MM.1S (cell line): ENCODE measurements around the gene ENTPD6.

ENCODE experiments used
- DNase-seq: peaks from one replicate; pipeline ENCODE4 v3.0.0-alpha.2; 2015
- H2AFZ ChIP-seq: fragments of 300-600 bp; sonication (generic); 2 replicates; pipeline ENCODE4 v1.6.0; 2016; ENCODE audit warnings: antibody characterized with exemption, low read length
- H3F3A ChIP-seq: fragments of 300-600 bp; sonication (generic); 2 replicates; pipeline ENCODE4 v1.6.1; 2016; ENCODE audit warnings: mild to moderate bottlenecking, antibody characterized with exemption, low read length, moderate library complexity, mixed read lengths; ENCODE audit not compliant: insufficient read depth
- H3K27ac ChIP-seq: fragments of 300-600 bp; sonication (generic); 2 replicates; pipeline ENCODE4 v1.5.1; 2016; ENCODE audit warnings: mild to moderate bottlenecking, low read length
- H3K27me3 ChIP-seq: fragments of 300-600 bp; sonication (generic); replicated peaks from 2 replicates; pipeline ENCODE4 v1.6.0; 2016; ENCODE audit warnings: low read length; ENCODE audit not compliant: insufficient read depth
- H3K36me3 ChIP-seq: fragments of 300-600 bp; sonication (generic); replicated peaks from 2 replicates; pipeline ENCODE4 v1.6.1; 2016; ENCODE audit warnings: mild to moderate bottlenecking, low read length, mixed read lengths; ENCODE audit not compliant: insufficient read depth
- H3K4me1 ChIP-seq: fragments of 300-600 bp; sonication (generic); 2 replicates; pipeline ENCODE4 v1.6.1; 2016; ENCODE audit warnings: low read length, mixed read lengths
- H3K4me2 ChIP-seq: fragments of 300-600 bp; sonication (generic); 2 replicates; pipeline ENCODE4 v1.6.0; 2016; ENCODE audit warnings: low read depth, low read length
- H3K4me3 ChIP-seq: fragments of 300-600 bp; sonication (generic); 2 replicates; pipeline ENCODE4 v1.5.1; 2016; ENCODE audit warnings: low read length, mixed read lengths
- H3K79me2 ChIP-seq: fragments of 300-600 bp; sonication (generic); 2 replicates; pipeline ENCODE4 v1.6.1; 2016; ENCODE audit warnings: mixed run types, low read length, mixed read lengths
- H3K9ac ChIP-seq: fragments of 300-600 bp; sonication (generic); 2 replicates; pipeline ENCODE4 v1.6.1; 2016; ENCODE audit warnings: low read length, mixed read lengths
- H3K9me2 ChIP-seq: fragments of 300-600 bp; sonication (generic); replicated peaks from 2 replicates; pipeline ENCODE4 v1.6.1; 2016; ENCODE audit warnings: mild to moderate bottlenecking, low read length, mixed read lengths; ENCODE audit not compliant: insufficient read depth
- H3K9me3 ChIP-seq: fragments of 300-600 bp; sonication (generic); replicated peaks from 2 replicates; pipeline ENCODE4 v1.6.1; 2016; ENCODE audit warnings: mild to moderate bottlenecking, low read length, mixed read lengths; ENCODE audit not compliant: insufficient read depth
- H4K20me1 ChIP-seq: fragments of 300-600 bp; sonication (generic); 2 replicates; pipeline ENCODE4 v1.6.1; 2016; ENCODE audit warnings: mild to moderate bottlenecking, low read length, moderate library complexity, mixed read lengths; ENCODE audit not compliant: insufficient read depth
- CTCF ChIP-seq: fragments of 300-600 bp; sonication (generic); IDR thresholded peaks from 2 replicates; pipeline ENCODE4 v1.5.1; 2016; ENCODE audit warnings: antibody characterized with exemption, low read length, mixed read lengths
- EZH2 ChIP-seq: fragments of 300-600 bp; sonication (generic); optimal IDR thresholded peaks from 2 replicates; pipeline ENCODE3; 2017; ENCODE audit warnings: low read depth, mild to moderate bottlenecking, antibody characterized with exemption, low read length, mixed read lengths
- EZH2phosphoT487 ChIP-seq: fragments of 300-600 bp; sonication (generic); IDR thresholded peaks from 2 replicates; pipeline ENCODE4 v1.6.1; 2018; ENCODE audit warnings: antibody characterized with exemption, low read length

ENTPD6 gene

GRCh38 chr20:25148181-25148981 lies 47.1 kb upstream of the ENTPD6 start:
- Histone ChIP-seq H3K9ac (no peak overlapping the region), H3K4me1 (no peaks in the 10 kb centered on the region), H3K27me3 (no peaks in the 10 kb centered on the region), H3K79me2 (no peaks in the 10 kb centered on the region), H3K27ac (no peak overlapping the region), H3K36me3 (no peaks in the 10 kb centered on the region), H3K9me2 (no peaks in the 10 kb centered on the region), H3F3A (no peaks in the 10 kb centered on the region), H3K4me3 (no peak overlapping the region), H4K20me1 (no peaks in the 10 kb centered on the region), H2AFZ (no peak overlapping the region), H3K9me3 (no peaks in the 10 kb centered on the region), H3K4me2 (no peak overlapping the region)
- no peak for DNase-seq
- TF ChIP-seq EZH2 (no peak), EZH2phosphoT487 (no peak), CTCF (no peak)

- no peak for TF ChIP-seq EZH2
- TF ChIP-seq CTCF: no peak
- TF ChIP-seq EZH2phosphoT487: no peak
- Histone ChIP-seq H3K36me3 (no peaks in the 10 kb centered on the region), H4K20me1 (no peaks in the 10 kb centered on the region), H3K4me1 (no peaks in the 10 kb centered on the region), H3K27me3 (no peaks in the 10 kb centered on the region), H3K9ac (no peak overlapping the region), H3K4me3 (no peak overlapping the region), H3K79me2 (no peaks in the 10 kb centered on the region), H2AFZ (no peak overlapping the region), H3K9me3 (no peaks in the 10 kb centered on the region), H3F3A (no peaks in the 10 kb centered on the region), H3K27ac (no peak overlapping the region), H3K4me2 (no peak overlapping the region), H3K9me2 (no peaks in the 10 kb centered on the region)
- DNase-seq: no peak
Observed at GRCh38 chr20:25148982-25149846, 46.3 kb upstream of the ENTPD6 start.

- DNase-seq: no peak
- Histone ChIP-seq H4K20me1 (no peaks in the 10 kb centered on the region), H3K9me2 (no peaks in the 10 kb centered on the region), H3K79me2 (no peaks in the 10 kb centered on the region), H3K36me3 (no peaks in the 10 kb centered on the region), H2AFZ (no peak overlapping the region), H3K9me3 (no peaks in the 10 kb centered on the region), H3K4me1 (no peaks in the 10 kb centered on the region), H3F3A (no peaks in the 10 kb centered on the region), H3K9ac (no peak overlapping the region), H3K4me3 (no peak overlapping the region), H3K4me2 (no peak overlapping the region), H3K27ac (no peak overlapping the region), H3K27me3 (no peaks in the 10 kb centered on the region)
- no peak for TF ChIP-seq CTCF
- no peak for TF ChIP-seq EZH2phosphoT487
- TF ChIP-seq EZH2: no peak
Observed at GRCh38 chr20:25150016-25150415, 45.5 kb upstream of the ENTPD6 start.
